Left ventricle myocardium inferior (tissue), 1 donor: ENCODE results near the gene SHISA5. TPM values are rescaled to one million over a fixed set of nuclear protein-coding genes. Genes with fewer than 3 reads are reported as not detected.

ENCODE experiments used
- DNase-seq: peaks from one replicate; pipeline ENCODE4 v3.0.0-alpha.2; 2020
- H3K27ac ChIP-seq: fragments of 200-600 bp; replicated peaks from 2 replicates; pipeline ENCODE4 v1.8.0; 2021
- H3K27me3 ChIP-seq: fragments of 200-600 bp; 2 replicates; pipeline ENCODE4 v1.8.0; 2021; ENCODE audit warnings: low read depth
- H3K36me3 ChIP-seq: fragments of 200-600 bp; 2 replicates; pipeline ENCODE4 v1.8.0; 2021
- H3K4me1 ChIP-seq: fragments of 200-600 bp; 2 replicates; pipeline ENCODE4 v1.8.0; 2021
- H3K4me3 ChIP-seq: fragments of 200-600 bp; 2 replicates; pipeline ENCODE4 v1.8.0; 2021; ENCODE audit warnings: mild to moderate bottlenecking, moderate library complexity
- H3K9me3 ChIP-seq: fragments of 200-600 bp; replicated peaks from 2 replicates; pipeline ENCODE4 v1.8.0; 2021
- CTCF ChIP-seq: fragments of 200-600 bp; IDR thresholded peaks from 2 replicates; pipeline ENCODE4 v1.8.0; 2021; ENCODE audit warnings: antibody characterized with exemption, mild to moderate bottlenecking, borderline replicate concordance
- intact Hi-C: fragments of 100-400 bp; cut with micrococcal nuclease; formaldehyde crosslinking; loops from one replicate; pipeline ENCODE4 v1.11.0; 2022
- total RNA-seq: library from RNA; stranded (reverse); fragmentation: NEBNext Ultra II Directional; extraction: Animal tissue kit (Norgen Biotek cat#: 25700); gene quantifications from one replicate; pipeline ENCODE4 v1.2.1, GENCODE V29; 2021
- donor health status: DM: no; HTN: yes; CAD: no; lungs with severe emphysema.

SHISA5 gene
- total RNA-seq, 1 donor from 2014 or later: 47.3 TPM

- DNase-seq: no peak
- no peaks in the 10 kb centered on the region for H3K9me3 ChIP-seq
These were observed 14.8 kb upstream of the SHISA5 start for GRCh38 chr3:48518638-48519276.

GRCh38 chr3:48518069-48518468 is 14.1 kb upstream of the SHISA5 start:
- intact Hi-C loops: no loop called here
- Histone ChIP-seq H3K27me3 (no peaks in the 10 kb centered on the region), H3K36me3 (no peaks in the 10 kb centered on the region), H3K27ac (no peak overlapping the region), H3K4me3 (no peak overlapping the region), H3K4me1 (no peaks in the 10 kb centered on the region), H3K9me3 (no peaks in the 10 kb centered on the region)
- no peak for TF ChIP-seq CTCF
- DNase-seq: no peak

More at GRCh38 chr3:48518638-48519276, 14.8 kb upstream of the SHISA5 start:
- intact Hi-C loops: no loop called here
- no peak for TF ChIP-seq CTCF
- H3K4me1 ChIP-seq: no peaks in the 10 kb centered on the region
- H3K27me3 ChIP-seq: no peaks in the 10 kb centered on the region
- no peak overlapping the region for H3K27ac ChIP-seq
- no peaks in the 10 kb centered on the region for H3K36me3 ChIP-seq
- no peak overlapping the region for H3K4me3 ChIP-seq

- no peak for DNase-seq
- H3K36me3 ChIP-seq: no peaks in the 10 kb centered on the region
- TF ChIP-seq CTCF: no peak
- no peaks in the 10 kb centered on the region for H3K27me3 ChIP-seq
- no peaks in the 10 kb centered on the region for H3K4me1 ChIP-seq
- intact Hi-C loops: no loop called here
- H3K27ac ChIP-seq: no peak overlapping the region
- no peak overlapping the region for H3K4me3 ChIP-seq
- no peaks in the 10 kb centered on the region for H3K9me3 ChIP-seq
These were observed 12.6 kb upstream of the SHISA5 start for GRCh38 chr3:48516571-48516970.

GRCh38 chr3:48514431-48515227 is 10.7 kb upstream of the SHISA5 start:
- no peak for TF ChIP-seq CTCF
- H3K4me1 ChIP-seq: no peaks in the 10 kb centered on the region
- DNase-seq: no peak
- H3K4me3 ChIP-seq: no peak overlapping the region
- H3K27me3 ChIP-seq: no peaks in the 10 kb centered on the region
- intact Hi-C loops: no loop called here
- no peaks in the 10 kb centered on the region for H3K36me3 ChIP-seq
- H3K27ac ChIP-seq: no peak overlapping the region
- H3K9me3 ChIP-seq: no peaks in the 10 kb centered on the region

- intact Hi-C loops: no loop called here
- Histone ChIP-seq H3K4me3 (no peak overlapping the region), H3K27me3 (no peaks in the 10 kb centered on the region), H3K9me3 (no peaks in the 10 kb centered on the region), H3K4me1 (no peaks in the 10 kb centered on the region), H3K27ac (no peak overlapping the region), H3K36me3 (no peaks in the 10 kb centered on the region)
- DNase-seq: no peak
- no peak for TF ChIP-seq CTCF
These were observed 7.6 kb upstream of the SHISA5 start for GRCh38 chr3:48511551-48511950.
